Kidney (tissue), 14 donors: ENCODE data around the gene FLNA. TPM values are rescaled to one million over a fixed set of nuclear protein-coding genes. Genes with fewer than 3 reads are reported as not detected.

Source experiments
- DNase-seq, 5 donors: peaks; one replicate each; pipeline ENCODE4 v3.0.0-alpha.2; 2013 to 2020
- FAIRE-seq: peaks from 2 replicates; lab custom pipeline; 2012; peaks lifted over from hg19 to GRCh38; lab: Jason Lieb, UNC
- H3K27ac ChIP-seq, 2 donors: one replicate each; pipeline ENCODE4 v1.7.0; 2013; ENCODE audit warnings: low read depth in 2 of 2, low read length in 2 of 2, inconsistent platforms in 1 of 2
- H3K27me3 ChIP-seq: one replicate; pipeline ENCODE4 v1.7.1; 2013; ENCODE audit warnings: low read length, inconsistent platforms; ENCODE audit not compliant: control insufficient read depth, insufficient read depth
- H3K36me3 ChIP-seq, 3 donors: one replicate each; pipeline versions ENCODE4 v1.7.0 to v1.7.1; 2013; ENCODE audit warnings: low read length in 3 of 3, control low read depth in 1 of 3, inconsistent platforms in 1 of 3; ENCODE audit not compliant: insufficient read depth in 3 of 3, control insufficient read depth in 2 of 3
- H3K4me1 ChIP-seq, 3 donors: one replicate each; pipeline versions ENCODE4 v1.7.0 to v1.7.1; 2013; ENCODE audit warnings: low read length in 3 of 3, inconsistent platforms in 1 of 3, low read depth in 1 of 3; ENCODE audit not compliant: control insufficient read depth in 2 of 3, insufficient read depth in 2 of 3
- H3K4me3 ChIP-seq, 3 donors: one replicate each; pipeline versions ENCODE4 v1.7.0 to v1.8.1; 2013; ENCODE audit warnings: low read length in 3 of 3, control low read depth in 1 of 3, inconsistent platforms in 1 of 3
- H3K9ac ChIP-seq, 3 donors: one replicate each; pipeline versions ENCODE4 v1.7.0 to v1.7.1; 2013; ENCODE audit warnings: low read length in 3 of 3, control low read depth in 1 of 3, inconsistent platforms in 1 of 3
- H3K9me3 ChIP-seq, 3 donors: one replicate each; pipeline versions ENCODE4 v1.7.0 to v1.7.1; 2013; ENCODE audit warnings: low read length in 3 of 3, control low read depth in 1 of 3, inconsistent platforms in 1 of 3; ENCODE audit not compliant: control insufficient read depth in 2 of 3, insufficient read depth in 1 of 3
- CTCF ChIP-seq: IDR thresholded peaks from 3 replicates; pipeline ENCODE4 v1.5.1; 2012; ENCODE audit warnings: mild to moderate bottlenecking, moderate library complexity, borderline replicate concordance; ENCODE audit not compliant: insufficient read depth; ENCODE audit errors: extremely low read depth
- intact Hi-C: fragments of 100-400 bp; cut with DNase I; formaldehyde crosslinking; loops from one replicate; pipeline ENCODE4 v1.11.1; 2022
- polyA plus RNA-seq: library from polyadenylated mRNA; stranded (reverse); fragments of 350-450 nt; fragmentation: Illumina TruSeq; extraction: RNeasy Lipid Tissue Mini Kit (QIAGEN cat#74804); gene quantifications from one replicate; pipeline ENCODE4 v1.2.3, GENCODE V29; 2014; ENCODE audit warnings: low read depth, low replicate concordance; ENCODE audit not compliant: insufficient read depth
- total RNA-seq: library from RNA; stranded (reverse); fragmentation: NEBNext Ultra II Directional; extraction: Animal tissue kit (Norgen Biotek cat#: 25700); gene quantifications from one replicate; pipeline ENCODE4 v1.2.1, GENCODE V29; 2021
- donor health status: control.
- donor health status: control.
- donor health status: control.
- donor health status: control.
- donor health status: control.
- donor health status: DM: yes; HTN: yes; CAD: no.
- donor health status: Normal renal cell carcinoma (clear cell type).

Gene FLNA
- total and polyA plus RNA-seq, 2 donors from 2014 or later: 421 to 1,036 TPM

- intact Hi-C loops: no loop called here
Measured at GRCh38 chrX:154399527-154400368, 25.3 kb upstream of the FLNA start.

GRCh38 chrX:154398668-154399526, 24.5 kb upstream of the FLNA start:
- no peaks in the 10 kb centered on the region for H3K27me3 ChIP-seq
- H3K27ac ChIP-seq: peak overlapping the region; percentile 96 to 98
- H3K36me3 ChIP-seq: peaks cover 2 to 15% (median 8%) of the 10 kb centered on the region in 3 donors
- peak overlapping the region; percentile 90 to 93 (median 92) for H3K4me3 ChIP-seq
- no peak for FAIRE-seq
- H3K9me3 ChIP-seq: no peaks in the 10 kb centered on the region
- H3K9ac ChIP-seq: peak overlapping the region; percentile 95 to 99 (median 95)
- H3K4me1 ChIP-seq: peaks cover 0 to 21% (median 7%) of the 10 kb centered on the region in 3 donors
- peak; percentile 65 for TF ChIP-seq CTCF
- peak; percentile 88 to 95 (median 91) for DNase-seq
- intact Hi-C loops: no loop called here

More at GRCh38 chrX:154399527-154400368, 25.3 kb upstream of the FLNA start:
- no peak overlapping the region for H3K27ac ChIP-seq
- peaks cover 2 to 15% (median 8%) of the 10 kb centered on the region in 3 donors for H3K36me3 ChIP-seq
- peak overlapping the region; percentile 90 to 93 (median 92) for H3K4me3 ChIP-seq
- H3K4me1 ChIP-seq: peaks cover 0 to 21% (median 7%) of the 10 kb centered on the region in 3 donors
- no peaks in the 10 kb centered on the region for H3K9me3 ChIP-seq
- no peaks in the 10 kb centered on the region for H3K27me3 ChIP-seq
- DNase-seq (no peak), FAIRE-seq (no peak)
- no peak for TF ChIP-seq CTCF
- H3K9ac ChIP-seq: peak overlapping the region; percentile 22 to 99 (median 24)

GRCh38 chrX:154397888-154398667, 23.6 kb upstream of the FLNA start, which contains the start of gene RPL10:
RPL10 (plus strand) TSS chrX:154398377; CDS start chrX:154398520, 143 bp downstream.
- Histone ChIP-seq H3K9ac (peak within 1 kb of the TSS; percentile 95 to 99 (median 95)), H3K4me1 (peaks cover 0 to 21% (median 7%) of the 10 kb centered on the region in 3 donors), H3K36me3 (peaks cover 2 to 15% (median 8%) of the 10 kb centered on the region in 3 donors), H3K4me3 (peak within 1 kb of the TSS; percentile 90 to 93 (median 92)), H3K27me3 (no peaks in the 10 kb centered on the region), H3K9me3 (no peaks in the 10 kb centered on the region), H3K27ac (peak within 1 kb of the TSS; percentile 96 to 98)
- no peak for TF ChIP-seq CTCF
- FAIRE-seq (peak; percentile 66), DNase-seq (peak; percentile 96 to 98 (median 97))
- intact Hi-C loops: no loop called here
